Measurements from ENCODE around the gene ADD1.

- TF ChIP-seq EZH2phosphoT487 (IDR thresholded peaks at IDR 0.05; ENCODE audit: insufficient read depth, low read depth) (no peak), EZH2 (IDR thresholded peaks at IDR 0.05; ENCODE audit: insufficient read depth, poor library complexity, severe bottlenecking) (no peak)
These were observed 121.1 kb downstream of the ADD1 start for GRCh38 chr4:2964706-2965258.

Measured in GM23248 (cell line).